GM12892 (cell line): ENCODE measurements around the gene DROSHA.
"Not testable (repeated sequence)": the region's sequence is repeated elsewhere in the genome, so short reads cannot be mapped to it uniquely, and the experiment has no call there.

Source experiments
- DNase-seq: peaks from one replicate; pipeline ENCODE4 v3.0.0; 2011; ENCODE audit not compliant: insufficient read length
- FAIRE-seq: peaks from 2 replicates; lab custom pipeline; 2011; peaks lifted over from hg19 to GRCh38; lab: Jason Lieb, UNC
- POLR2A ChIP-seq: IDR thresholded peaks from 2 replicates; pipeline ENCODE4 v1.6.1; 2011; ENCODE audit warnings: low read depth, low read length, control low read depth
- POLR2AphosphoS5 ChIP-seq: IDR thresholded peaks from 2 replicates; pipeline ENCODE4 v1.6.1; 2011; ENCODE audit warnings: low read depth, low read length, control low read depth
- TAF1 ChIP-seq: IDR thresholded peaks from 2 replicates; pipeline ENCODE4 v1.6.1; 2011; ENCODE audit warnings: low read depth, mild to moderate bottlenecking, control low read depth, low read length, borderline replicate concordance

DROSHA gene

GRCh38 chr5:31413030-31413812 is 118.7 kb downstream of the DROSHA start:
- FAIRE-seq (no peak), DNase-seq (no peak)
- TF ChIP-seq POLR2AphosphoS5 (no peak), POLR2A (no peak), TAF1 (no peak)

DNA sequence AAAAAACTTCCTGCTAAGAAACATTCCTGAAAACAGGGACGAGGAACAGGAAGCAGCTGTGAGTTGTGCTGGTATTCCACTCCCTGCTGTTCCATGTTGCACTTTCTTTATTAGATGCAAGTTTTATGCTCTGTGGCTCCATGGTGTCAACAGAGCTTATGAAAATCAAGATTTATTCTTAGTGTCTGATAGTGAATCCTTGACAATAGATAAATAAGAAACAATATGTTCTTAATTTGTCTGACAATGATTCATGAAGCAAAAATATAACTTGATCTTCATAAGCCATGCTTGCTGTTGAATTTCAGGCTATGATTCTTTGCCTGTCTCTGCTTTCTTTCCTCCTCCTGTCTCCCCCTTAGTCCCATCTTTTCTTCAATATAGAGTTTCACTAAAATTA is 119.6 kb downstream of the DROSHA start:
- TF ChIP-seq POLR2AphosphoS5: no peak
- TF ChIP-seq POLR2A: no peak
- TF ChIP-seq TAF1: no peak
- DNase-seq: no peak
- FAIRE-seq: no peak

DNA sequence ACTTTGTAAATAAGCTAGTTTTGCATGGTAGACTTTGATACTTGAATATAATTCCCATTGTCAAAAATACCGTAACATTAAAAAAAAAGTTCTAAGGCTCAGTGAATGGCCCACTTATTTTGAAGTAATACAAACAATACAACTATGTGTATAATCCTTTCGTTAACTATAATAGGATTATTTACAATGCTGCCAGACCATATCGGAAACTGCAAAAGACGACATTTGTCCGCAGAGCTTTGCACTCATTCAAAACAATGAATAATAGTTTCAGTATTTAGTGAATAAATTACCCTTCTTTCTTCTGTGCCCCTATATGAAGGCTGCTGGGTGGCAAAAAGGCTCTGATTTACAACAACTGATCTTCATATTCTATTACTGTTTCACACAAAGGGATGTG is 121.8 kb downstream of the DROSHA start:
- no peak for TF ChIP-seq TAF1
- TF ChIP-seq POLR2A: no peak
- no peak for TF ChIP-seq POLR2AphosphoS5
- FAIRE-seq (no peak), DNase-seq (no peak)

DNA sequence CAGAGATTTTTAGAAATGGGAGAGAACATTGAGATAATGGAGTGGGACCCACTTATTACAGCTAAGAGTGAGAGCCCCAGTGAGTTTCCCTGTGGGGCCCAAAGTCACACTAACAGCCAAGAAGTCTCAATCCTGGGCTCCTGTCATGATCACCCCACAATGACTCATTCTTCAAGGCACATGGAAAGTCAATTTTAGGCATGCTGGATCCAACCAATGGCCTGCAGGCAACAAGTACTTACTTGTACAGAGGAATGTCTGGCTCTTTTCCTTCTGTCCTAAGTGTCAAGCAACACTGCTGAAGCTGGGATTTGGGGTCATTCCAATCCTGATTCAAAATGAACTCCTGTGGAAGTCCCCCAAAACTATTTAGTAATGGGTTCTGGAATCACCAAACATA is 123.1 kb downstream of the DROSHA start:
- FAIRE-seq (no peak), DNase-seq (no peak)
- no peak for TF ChIP-seq POLR2A
- TF ChIP-seq POLR2AphosphoS5: no peak
- TF ChIP-seq TAF1: no peak

DNA sequence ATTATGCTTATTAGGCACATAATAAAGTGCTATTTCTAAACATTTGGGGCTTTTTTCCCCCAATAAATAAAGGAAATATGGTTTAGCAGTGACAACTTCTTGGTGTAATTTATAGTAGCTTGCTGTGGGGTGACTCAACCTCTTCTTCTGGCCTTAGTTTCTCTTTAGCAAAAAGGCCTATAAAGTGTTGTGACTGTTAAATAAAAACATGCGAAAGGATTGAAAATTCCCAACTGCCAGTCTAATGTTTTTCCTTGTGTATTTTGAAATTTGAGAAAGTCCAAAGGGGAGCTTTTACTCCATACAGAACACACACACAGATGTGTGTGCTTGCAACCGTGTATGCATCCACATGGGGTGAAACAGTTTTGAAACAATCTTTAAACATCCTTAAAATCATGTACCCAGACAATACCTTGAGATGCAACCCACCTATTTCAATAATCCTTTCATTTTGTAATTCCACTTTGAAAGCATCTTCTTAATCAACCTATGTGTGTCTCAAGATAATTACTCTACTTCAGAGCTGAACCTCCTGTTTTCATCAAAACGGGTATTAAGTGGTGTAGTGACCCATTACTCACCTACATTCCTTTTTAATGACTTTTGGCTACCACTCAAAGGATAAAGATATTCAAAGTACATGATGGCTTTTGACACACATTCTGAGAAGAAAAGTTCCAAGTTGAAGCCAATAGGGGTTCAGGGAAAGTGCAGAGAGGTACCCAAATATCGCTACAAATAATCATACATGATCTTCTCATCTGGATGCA is 123.8 kb downstream of the DROSHA start:
- no peak for FAIRE-seq
- no peak for TF ChIP-seq TAF1

DNA sequence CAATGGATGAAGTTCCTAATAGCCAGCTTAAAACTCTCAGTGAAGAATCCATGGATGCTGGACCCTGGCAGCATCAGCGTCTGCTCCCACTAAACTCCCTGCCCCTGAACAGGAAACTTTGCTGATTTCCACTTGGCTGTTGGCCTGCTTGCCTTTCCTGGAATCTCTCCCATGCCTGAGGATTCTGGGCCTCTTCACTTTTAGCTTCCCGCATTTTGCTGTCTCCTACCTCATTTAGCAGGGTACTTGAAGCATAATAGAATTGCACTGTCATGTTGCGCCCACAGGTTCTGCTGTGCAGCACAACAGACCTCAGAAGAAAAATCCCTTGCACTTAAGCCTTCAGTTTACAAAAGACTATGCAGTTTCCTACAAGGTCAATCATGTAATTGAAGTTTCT is 127.6 kb downstream of the DROSHA start:
- FAIRE-seq: no peak
- no peak for TF ChIP-seq TAF1
- no peak for TF ChIP-seq POLR2A
- TF ChIP-seq POLR2AphosphoS5: no peak
- DNase-seq: no peak

More for the DNA sequence above, 123.8 kb downstream of the DROSHA start:
- no peak for DNase-seq

DNA sequence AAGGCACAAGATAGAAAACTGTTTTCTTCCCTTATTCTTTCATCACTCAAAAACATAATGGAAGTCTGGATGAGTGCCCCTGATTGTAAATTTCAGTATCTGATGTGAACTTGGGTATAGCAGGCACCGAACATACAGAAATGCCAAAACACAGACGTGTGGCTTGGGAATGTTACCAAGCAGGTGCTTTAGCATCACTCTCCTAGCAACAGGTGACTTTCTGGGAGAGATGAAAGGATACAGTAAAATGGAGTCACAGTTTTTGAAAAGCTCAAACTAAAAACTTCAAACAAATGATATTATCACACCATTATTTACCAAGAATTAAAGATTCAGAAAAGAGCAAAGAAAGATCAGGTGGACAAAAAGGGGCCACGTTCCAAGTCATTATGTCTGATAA is 130.2 kb downstream of the DROSHA start:
- TF ChIP-seq POLR2AphosphoS5: no peak
- TF ChIP-seq POLR2A: no peak
- TF ChIP-seq TAF1: no peak
- FAIRE-seq (no peak), DNase-seq (no peak)

DNA sequence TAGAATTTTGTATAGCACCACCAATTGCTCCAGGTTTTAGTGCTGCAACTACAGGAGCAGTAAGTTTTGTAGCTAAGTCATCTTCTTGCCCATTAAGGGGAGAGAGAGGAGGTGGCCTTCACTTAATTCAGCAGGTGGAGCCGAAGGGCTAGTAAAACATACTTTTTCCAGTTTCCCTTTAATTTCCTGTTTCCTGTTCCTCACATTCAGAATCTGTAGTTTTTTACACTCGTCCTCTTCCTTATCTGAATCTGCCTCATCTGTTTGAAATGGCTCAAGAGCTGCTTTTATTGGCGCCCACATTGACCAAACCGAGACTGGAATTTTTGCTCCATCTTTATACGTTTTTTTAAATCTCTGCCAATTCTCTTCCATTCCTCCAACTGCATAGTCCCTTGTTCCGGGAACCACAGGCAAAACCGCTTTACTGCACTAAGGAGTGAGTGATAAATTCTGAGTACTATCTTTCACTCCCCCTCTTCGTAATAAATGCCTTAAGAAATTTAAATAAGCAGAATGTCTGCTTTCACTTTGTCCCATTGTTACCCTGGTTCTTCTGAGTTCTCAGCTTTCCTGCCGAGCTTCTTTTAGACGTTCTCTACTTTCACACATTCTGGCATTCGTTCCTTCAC is 133.9 kb downstream of the DROSHA start:
- TF ChIP-seq TAF1 (no peak), POLR2AphosphoS5 (no peak), POLR2A (no peak)
- FAIRE-seq: no peak
- DNase-seq: no peak

DNA sequence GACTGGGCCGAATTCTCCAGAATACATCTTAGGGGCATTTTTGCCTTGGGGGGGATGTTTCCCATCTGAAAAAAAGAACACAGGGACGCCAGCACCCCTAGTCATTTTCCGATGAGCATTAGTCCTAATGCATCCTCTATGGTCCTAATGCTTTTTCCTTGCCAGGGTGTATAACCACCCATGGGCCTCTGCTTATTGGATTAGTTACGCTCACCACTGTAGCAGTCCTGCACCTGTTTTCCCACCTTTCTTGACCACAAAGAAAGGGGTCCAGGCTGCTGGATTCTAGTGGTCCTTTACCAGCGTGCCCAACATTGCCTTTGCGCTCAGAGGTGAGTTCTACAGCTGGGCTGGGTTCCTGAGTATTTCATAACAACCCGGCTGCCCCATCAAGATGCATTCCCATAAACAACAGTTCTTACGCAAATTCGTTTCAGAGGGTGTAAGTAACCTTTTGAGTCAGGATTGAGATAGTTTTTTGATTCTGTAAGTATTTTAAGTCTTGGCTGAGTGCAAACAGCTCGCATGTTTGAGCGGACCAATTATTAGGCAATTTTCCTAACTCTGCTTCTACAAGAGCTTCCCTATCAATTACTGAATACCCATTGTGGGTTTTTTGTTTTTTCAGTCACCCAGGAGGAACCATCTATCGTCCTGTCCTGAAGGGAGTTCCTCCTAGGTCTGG is 135.1 kb downstream of the DROSHA start:
- FAIRE-seq: no peak
- TF ChIP-seq POLR2A: no peak
- TF ChIP-seq TAF1: no peak
- TF ChIP-seq POLR2AphosphoS5: no peak
- DNase-seq: no peak

DNA sequence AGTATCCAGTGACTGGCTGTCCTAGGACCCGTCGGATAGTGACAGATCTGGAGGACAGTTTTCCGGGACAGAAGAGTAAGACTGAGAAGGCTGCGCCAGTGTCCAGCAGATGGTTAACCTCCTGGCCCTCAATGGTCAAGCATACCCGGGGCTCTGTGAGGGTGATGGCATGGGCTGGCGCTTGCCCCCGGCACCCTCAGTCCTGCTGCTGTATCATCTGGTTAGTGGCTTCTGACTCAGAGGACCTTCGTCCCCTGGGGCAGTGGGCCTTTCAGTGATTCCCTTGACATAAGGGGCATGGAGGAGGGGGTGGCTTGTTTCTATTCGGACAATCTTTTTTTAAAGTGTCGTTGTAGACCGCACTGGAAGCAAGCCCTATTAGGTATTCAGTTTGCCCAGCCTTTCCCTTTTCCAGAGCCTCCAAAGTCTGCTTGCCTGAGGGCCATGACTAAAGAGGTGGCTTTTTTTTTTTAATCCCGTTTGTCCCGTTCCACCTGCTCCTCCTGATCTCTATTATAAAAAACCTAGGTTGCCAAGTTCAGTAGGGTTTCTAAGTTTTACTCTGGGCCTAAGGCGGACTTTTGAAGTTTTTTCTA is 136.3 kb downstream of the DROSHA start:
- not testable (repeated sequence) for DNase-seq, FAIRE-seq

- no peak for FAIRE-seq
- no peak for DNase-seq
- TF ChIP-seq TAF1: no peak
- TF ChIP-seq POLR2A: no peak
- TF ChIP-seq POLR2AphosphoS5: no peak
These were observed 138.8 kb downstream of the DROSHA start for GRCh38 chr5:31393126-31393525.
